B cell (primary cell): ENCODE results near the gene GRK6. TPM values are rescaled to one million over a fixed set of nuclear protein-coding genes. Genes with fewer than 3 reads are reported as not detected.

ENCODE experiments used
- ATAC-seq: fragments of 200-7000 bp; cut with Tn5 transposase; one replicate; pipeline ENCODE4 v1.10.0; 2021; ENCODE audit warnings: low read depth, mild to moderate bottlenecking, moderate number of reproducible peaks, moderate library complexity
- CTCF ChIA-PET: fragments of 350-600 bp; sonication (Branson Sonifier 250); formaldehyde crosslinking; loops from one replicate; lab custom pipeline; 2021; ENCODE audit warnings: antibody characterized with exemption, inconsistent platforms; lab: Charles Lee
- POLR2A ChIA-PET: fragments of 350-600 bp; sonication (Branson Sonifier 250); formaldehyde crosslinking; loops from one replicate; lab custom pipeline; 2021; ENCODE audit warnings: antibody characterized with exemption; lab: Charles Lee
- DNase-seq: peaks from one replicate; pipeline ENCODE4 v3.0.0; 2013
- H2AFZ ChIP-seq: 2 replicates; pipeline ENCODE4 v1.6.1; 2012; ENCODE audit warnings: mild to moderate bottlenecking, low read depth, low read length; ENCODE audit not compliant: insufficient read depth, poor library complexity, severe bottlenecking
- H3K27ac ChIP-seq, 2 donors: 1 replicate in 1 of 2; 2 replicates in 1 of 2; pipeline ENCODE4 v1.5.1; 2012 to 2013; ENCODE audit warnings: low read length in 2 of 2, mild to moderate bottlenecking in 2 of 2, moderate library complexity in 1 of 2
- H3K27me3 ChIP-seq, 4 experiments: fragments of 200-600 bp in 1 of 4; sonication (generic) in 1 of 4; replicated peaks in 1 of 4; 1 replicate in 2 of 4; 2 replicates in 2 of 4; pipeline versions ENCODE4 v1.6.1 to v1.7.0; 2013 to 2016; ENCODE audit warnings: low read length in 3 of 4, mild to moderate bottlenecking in 2 of 4, mixed read lengths in 1 of 4, moderate library complexity in 1 of 4; ENCODE audit not compliant: insufficient read depth in 4 of 4, control insufficient read depth in 3 of 4; ENCODE audit errors: control extremely low read depth in 1 of 4
- H3K36me3 ChIP-seq, 2 experiments: replicated peaks in 1 of 2; 1 replicate in 1 of 2; 2 replicates in 1 of 2; pipeline versions ENCODE4 v1.6.1 to v1.7.1; 2013; ENCODE audit warnings: low read length in 1 of 2; ENCODE audit not compliant: insufficient read depth in 2 of 2, control insufficient read depth in 1 of 2; ENCODE audit errors: control extremely low read depth in 1 of 2, extremely low read depth in 1 of 2
- H3K4me1 ChIP-seq, 2 donors: fragments of 200-600 bp in 1 of 2; sonication (generic) in 1 of 2; 1 replicate in 1 of 2; 2 replicates in 1 of 2; pipeline versions ENCODE4 v1.5.1 to v1.6.1; 2013 to 2017; ENCODE audit warnings: low read length in 2 of 2; ENCODE audit not compliant: control insufficient read depth in 2 of 2, insufficient read depth in 2 of 2
- H3K4me2 ChIP-seq: replicated peaks from 2 replicates; pipeline ENCODE3; 2012; ENCODE audit warnings: mild to moderate bottlenecking, low read depth, low read length; ENCODE audit not compliant: poor library complexity, severe bottlenecking
- H3K4me3 ChIP-seq, 5 experiments: fragments of 200-600 bp in 1 of 5; sonication (generic) in 1 of 5; 1 replicate in 3 of 5; 2 replicates in 2 of 5; pipeline versions ENCODE4 v1.5.1 to v1.7.0; 2011 to 2016; ENCODE audit warnings: low read length in 4 of 5, mild to moderate bottlenecking in 4 of 5, low read depth in 2 of 5, control low read depth in 1 of 5, moderate library complexity in 1 of 5; ENCODE audit not compliant: insufficient read depth in 1 of 5; ENCODE audit errors: control extremely low read depth in 1 of 5, extremely low read depth in 1 of 5
- H3K79me2 ChIP-seq: fragments of 200-600 bp; sonication (generic); one replicate; pipeline ENCODE4 v1.6.0; 2016; ENCODE audit warnings: low read length; ENCODE audit not compliant: control insufficient read depth, insufficient read depth
- H3K9ac ChIP-seq: fragments of 200-600 bp; sonication (generic); 2 replicates; pipeline ENCODE4 v1.6.1; 2017; ENCODE audit warnings: mild to moderate bottlenecking, low read length, moderate library complexity
- H3K9me3 ChIP-seq, 3 donors: one replicate each; pipeline versions ENCODE4 v1.6.1 to v1.7.1; 2013; ENCODE audit warnings: low read length in 2 of 3; ENCODE audit not compliant: control insufficient read depth in 2 of 3, insufficient read depth in 1 of 3; ENCODE audit errors: control extremely low read depth in 1 of 3
- H4K20me1 ChIP-seq: 2 replicates; pipeline ENCODE4 v1.6.0; 2012; ENCODE audit warnings: mild to moderate bottlenecking, low read length; ENCODE audit not compliant: insufficient read depth, control insufficient read depth, poor library complexity, severe bottlenecking
- H3K27ac Mint-ChIP-seq: one replicate; pipeline ENCODE4 v1.8.0; 2021; ENCODE audit warnings: mixed read lengths
- H3K27me3 Mint-ChIP-seq: one replicate; pipeline ENCODE4 v1.8.0; 2021; ENCODE audit warnings: mixed read lengths
- H3K4me1 Mint-ChIP-seq: one replicate; pipeline ENCODE4 v1.8.0; 2021; ENCODE audit warnings: mixed read lengths
- H3K4me3 Mint-ChIP-seq: one replicate; pipeline ENCODE4 v1.8.0; 2021; ENCODE audit warnings: mixed read lengths
- H3K9me3 Mint-ChIP-seq: one replicate; pipeline ENCODE4 v1.8.0; 2022; ENCODE audit warnings: mixed read lengths; ENCODE audit not compliant: insufficient read depth
- CTCF ChIP-seq: fragments of 200-600 bp; IDR thresholded peaks from one replicate; pipeline ENCODE4 v1.8.0; 2022; ENCODE audit warnings: antibody characterized with exemption, mild to moderate bottlenecking
- EZH2 ChIP-seq: IDR thresholded peaks from 2 replicates; pipeline ENCODE4 v1.6.1; 2012; ENCODE audit warnings: borderline replicate concordance, low read depth, mild to moderate bottlenecking, moderate library complexity, low read length; ENCODE audit not compliant: insufficient read depth, poor library complexity, severe bottlenecking
- WGBS: methylation state at CpG from one replicate; pipeline ENCODE4 v1.1.5; 2013; ENCODE audit warnings: missing lambda C conversion rate; ENCODE audit not compliant: insufficient coverage; 5-methylcytosine and 5-hydroxymethylcytosine counted together
- intact Hi-C: fragments of 100-400 bp; cut with micrococcal nuclease; formaldehyde crosslinking; loops from one replicate; pipeline ENCODE4 v1.10.0; 2022
- polyA plus RNA-seq: library from polyadenylated mRNA; depleted of rRNA; stranded (reverse); fragments of >200 nt; gene quantifications from 2 replicates; pipeline ENCODE4 v1.2.3, GENCODE V29; 2012
- total RNA-seq, 2 donors: library from RNA; stranded (reverse); fragments of 120-200 nt in 1 of 2; gene quantifications; 1 replicate in 1 of 2; 2 replicates in 1 of 2; pipeline versions ENCODE4 v1.2.3 to v1.2.4, GENCODE V29; 2013 to 2022

Gene GRK6
- total and polyA plus RNA-seq, 2 donors (not counting 1 experiment from before 2014, with no cell fraction given) = 155 to 173 TPM

GRCh38 chr5:177399997-177400868, 26.2 kb upstream of the GRK6 start, which contains the start of gene PFN3:
Gene PFN3, minus strand, starts transcription at chr5:177400661. Its CDS starts 85 bp downstream, at chr5:177400576.
- H3K4me1 Mint-ChIP-seq = peaks cover 26% of the 10 kb centered on the region
- H3K27me3 Mint-ChIP-seq = peaks cover 14% of the 10 kb centered on the region
- no peak within 1 kb of the TSS for H3K27ac ChIP-seq
- intact Hi-C loops = loop anchor here (10.0 kb wide), 2 partner anchors 205 to 285 kb away; partner anchors contain the start of gene B4GALT7
- ChIA-PET CTCF (interaction anchor here (6.1 to 12.7 kb wide), 2 partner anchors 9 to 48 kb away, joined by 146 to 628 read pairs; partner anchors contain the start of gene PRR7), POLR2A (interaction anchor here (0.8 kb wide), 1 partner anchor 55 kb away, joined by 3 read pairs; no protein-coding TSS in a partner anchor)
- no peak within 1 kb of the TSS for H2AFZ ChIP-seq
- H3K4me1 ChIP-seq = peaks cover 25 to 33% of the 10 kb centered on the region in 2 donors
- H3K9me3 ChIP-seq = peaks cover 0 to 19% (median 0%) of the 10 kb centered on the region in 3 donors
- no peaks in the 10 kb centered on the region for H3K9me3 Mint-ChIP-seq
- 83% methylated on average over 76 of the region's 92 CpGs for WGBS
- no peak within 1 kb of the TSS for H3K4me3 ChIP-seq
- H4K20me1 ChIP-seq = no peaks in the 10 kb centered on the region
- no peaks in the 10 kb centered on the region for H3K79me2 ChIP-seq
- ATAC-seq (no peak), DNase-seq (peak; percentile 19)
- no peak within 1 kb of the TSS for H3K4me2 ChIP-seq
- H3K36me3 ChIP-seq = no peaks in the 10 kb centered on the region
- H3K27me3 ChIP-seq = peaks cover 0 to 40% (median 9%) of the 10 kb centered on the region in 4 experiments
- no peak within 1 kb of the TSS for H3K27ac Mint-ChIP-seq
- no peak within 1 kb of the TSS for H3K4me3 Mint-ChIP-seq
- no peak within 1 kb of the TSS for H3K9ac ChIP-seq
- TF ChIP-seq CTCF (no peak), EZH2 (no peak)
